Measurements from ENCODE around the gene SPHK2.
"Not testable (repeated sequence)": the region's sequence is repeated elsewhere in the genome, so short reads cannot be mapped to it uniquely, and the experiment has no call there.

The SPHK2 gene

DNA sequence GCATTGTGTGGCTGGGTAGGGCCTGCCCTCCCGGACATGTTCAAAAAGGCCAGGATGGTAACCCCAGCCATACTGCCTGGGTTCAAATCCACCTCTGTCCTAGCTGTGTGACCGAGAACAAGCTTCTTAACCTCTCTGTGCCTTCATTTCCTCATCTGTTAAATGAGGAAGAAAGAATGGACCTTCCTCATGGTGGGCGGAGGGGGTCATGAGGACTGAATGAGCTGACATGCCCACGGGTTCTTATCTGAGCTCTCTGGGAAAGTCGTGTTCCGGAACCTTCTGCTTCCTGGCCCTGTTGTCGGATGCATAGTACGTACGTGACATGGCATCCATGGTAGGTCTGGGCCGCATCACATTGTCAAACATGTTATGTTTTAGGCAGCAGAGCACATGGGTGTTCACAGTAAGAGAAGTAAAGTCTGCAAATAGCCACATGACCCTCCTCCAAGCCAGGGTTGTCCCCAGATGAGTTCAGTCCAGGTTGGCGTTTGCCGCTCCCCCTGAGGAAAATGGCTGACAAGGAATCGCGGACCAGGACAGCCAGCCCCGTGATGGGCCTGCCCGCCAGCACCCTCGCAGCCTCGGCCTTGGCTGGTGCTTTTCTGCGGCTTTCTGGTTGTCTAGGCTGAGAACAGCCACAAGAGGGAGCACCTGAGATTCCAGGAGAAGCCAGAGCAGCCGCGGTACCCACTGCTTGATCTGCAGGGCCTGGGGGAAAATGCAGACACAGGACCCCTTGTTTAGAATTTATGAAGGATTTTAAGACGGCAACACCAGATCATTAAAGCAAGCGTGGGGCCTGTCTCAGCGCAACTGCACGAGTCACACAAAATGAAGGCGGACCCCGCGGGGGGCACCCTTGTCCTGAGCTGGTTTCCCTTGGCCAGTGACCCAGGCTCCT lies 55.9 kb downstream of the SPHK2 start:
- in situ Hi-C loops (cut with HindIII; ENCODE audit: low sequenced_read_pairs): loop anchor here (10.0 kb wide), 1 partner anchor 120 kb away; no protein-coding TSS in a partner anchor

DNA sequence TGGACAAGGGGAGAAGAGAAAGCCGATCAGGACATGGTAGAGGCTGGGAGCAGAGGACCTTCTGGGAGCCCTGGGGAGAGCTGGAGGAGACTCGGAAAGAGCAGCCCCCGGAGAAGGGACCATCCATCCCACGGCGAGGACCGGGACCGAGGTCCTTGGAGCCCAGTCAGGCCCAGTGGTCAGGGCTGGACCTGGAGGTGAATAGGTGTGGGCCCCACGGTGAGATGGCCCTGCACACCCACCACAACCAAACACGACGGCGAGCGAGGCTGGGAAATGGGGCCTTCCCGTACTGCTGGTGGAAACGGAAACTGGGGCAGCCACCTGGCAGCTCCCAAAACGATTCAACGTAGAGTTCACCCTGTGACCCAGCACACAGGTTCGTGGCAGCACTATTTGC lies 57.2 kb downstream of the SPHK2 start:
- in situ Hi-C loops (cut with HindIII; ENCODE audit: low sequenced_read_pairs): loop anchor here (10.0 kb wide), 1 partner anchor 118 kb away; no protein-coding TSS in a partner anchor

DNA sequence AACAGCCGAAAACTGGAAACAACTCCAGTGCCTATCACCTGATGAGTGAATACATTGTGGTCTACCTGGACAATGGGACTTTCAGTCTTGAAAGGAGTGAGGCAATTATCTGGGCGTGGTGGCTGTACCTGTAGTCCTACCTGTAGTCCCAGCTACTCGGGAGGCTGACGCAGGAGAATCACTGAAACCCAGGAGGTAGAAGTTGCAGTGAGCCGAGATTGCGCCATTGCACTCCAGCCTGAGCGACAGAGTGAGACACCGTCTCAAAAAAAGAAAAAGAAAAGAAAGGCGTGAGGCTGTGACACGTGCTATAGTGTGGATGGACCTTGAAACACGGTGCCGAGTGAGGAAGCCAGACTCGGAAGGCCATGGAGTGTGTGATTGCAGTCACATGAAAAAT lies 57.6 kb downstream of the SPHK2 start:
- in situ Hi-C loops (cut with HindIII; ENCODE audit: low sequenced_read_pairs): loop anchor here (10.0 kb wide), 1 partner anchor 118 kb away; no protein-coding TSS in a partner anchor

DNA sequence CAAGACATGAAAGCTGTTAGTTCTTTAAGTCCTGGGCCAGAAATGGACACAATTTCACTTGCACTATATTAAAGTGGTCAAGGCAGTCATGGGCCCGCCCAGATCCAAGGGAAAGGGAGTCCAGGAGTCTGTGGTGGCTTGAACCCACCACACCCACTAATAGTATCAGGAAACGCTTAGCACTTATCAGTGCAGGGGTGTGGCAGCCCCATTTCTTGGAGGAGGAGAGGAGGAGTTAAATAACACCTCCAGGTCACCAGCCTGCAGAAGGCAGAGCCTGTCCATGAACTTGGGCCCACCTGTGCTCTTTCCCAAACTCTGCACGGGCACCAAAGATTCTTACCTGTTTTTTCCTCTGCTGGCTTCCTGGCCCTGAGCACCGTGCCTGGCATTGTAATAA lies 58.9 kb downstream of the SPHK2 start:
- in situ Hi-C loops (cut with HindIII; ENCODE audit: low sequenced_read_pairs): loop anchor here (10.0 kb wide), 1 partner anchor 117 kb away; no protein-coding TSS in a partner anchor

DNA sequence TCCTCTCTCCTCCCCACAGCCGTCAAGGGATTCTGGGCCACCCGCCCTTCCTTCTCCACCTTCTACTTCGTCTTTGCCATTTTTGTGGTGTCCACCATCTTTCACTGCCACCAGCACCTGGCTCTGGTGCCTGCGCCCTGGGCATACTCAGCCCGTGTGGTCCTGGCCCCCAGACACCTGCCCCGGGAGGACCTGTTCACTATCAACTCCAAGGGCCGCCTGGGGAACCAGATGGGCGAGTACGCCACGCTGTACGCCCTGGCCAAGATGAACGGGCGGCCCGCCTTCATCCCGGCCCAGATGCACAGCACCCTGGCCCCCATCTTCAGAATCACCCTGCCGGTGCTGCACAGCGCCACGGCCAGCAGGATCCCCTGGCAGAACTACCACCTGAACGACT lies 60.7 kb downstream of the SPHK2 start:
- in situ Hi-C loops (cut with HindIII; ENCODE audit: low sequenced_read_pairs): not testable (repeated sequence)

Data from endothelial cell of hepatic sinusoid (primary cell).